GM15510 (cell line): ENCODE data around the gene ADARB1.

Source experiments
- POLR2A ChIP-seq: IDR thresholded peaks from 3 replicates; pipeline ENCODE4 v1.6.1; 2011; ENCODE audit warnings: borderline replicate concordance; ENCODE audit not compliant: insufficient read length; ENCODE audit errors: extremely low read depth

Gene ADARB1

GRCh38 chr21:45048968-45049367, 25.4 kb upstream of the ADARB1 start:
- TF ChIP-seq POLR2A, result no peak

GRCh38 chr21:45049714-45050344, 24.6 kb upstream of the ADARB1 start:
- TF ChIP-seq POLR2A, result no peak

- TF ChIP-seq POLR2A, result no peak
Observed at GRCh38 chr21:45050345-45050796, 24.0 kb upstream of the ADARB1 start.

GRCh38 chr21:45050797-45051489, 23.4 kb upstream of the ADARB1 start:
- TF ChIP-seq POLR2A, result no peak

- TF ChIP-seq POLR2A, result no peak
Observed at GRCh38 chr21:45051580-45052434, 22.6 kb upstream of the ADARB1 start.

GRCh38 chr21:45052960-45053359, 21.4 kb upstream of the ADARB1 start:
- TF ChIP-seq POLR2A, result no peak

- TF ChIP-seq POLR2A, result no peak
Observed at GRCh38 chr21:45053561-45054226, 20.7 kb upstream of the ADARB1 start.

GRCh38 chr21:45054227-45054926, 20.0 kb upstream of the ADARB1 start:
- TF ChIP-seq POLR2A, result no peak

- no peak for TF ChIP-seq POLR2A
Observed at GRCh38 chr21:45054927-45055612, 19.3 kb upstream of the ADARB1 start.

- no peak for TF ChIP-seq POLR2A
Observed at GRCh38 chr21:45055861-45056260, 18.5 kb upstream of the ADARB1 start.

GRCh38 chr21:45056296-45056904, 18.0 kb upstream of the ADARB1 start:
- TF ChIP-seq POLR2A, result no peak

GRCh38 chr21:45056917-45057560, 17.3 kb upstream of the ADARB1 start:
- TF ChIP-seq POLR2A, result no peak

- no peak for TF ChIP-seq POLR2A
Observed at GRCh38 chr21:45057886-45058285, 16.5 kb upstream of the ADARB1 start.
